ENCODE measurements around the gene KIF3B. TPM values are rescaled to one million over a fixed set of nuclear protein-coding genes. Genes with fewer than 3 reads are reported as not detected.
"Not testable (repeated sequence)": the region's sequence is repeated elsewhere in the genome, so short reads cannot be mapped to it uniquely, and the experiment has no call there.

KIF3B gene
- total and polyA plus RNA-seq, 3 experiments from 2014 or later: 5.7 to 61.6 (median 61.0) TPM

DNA sequence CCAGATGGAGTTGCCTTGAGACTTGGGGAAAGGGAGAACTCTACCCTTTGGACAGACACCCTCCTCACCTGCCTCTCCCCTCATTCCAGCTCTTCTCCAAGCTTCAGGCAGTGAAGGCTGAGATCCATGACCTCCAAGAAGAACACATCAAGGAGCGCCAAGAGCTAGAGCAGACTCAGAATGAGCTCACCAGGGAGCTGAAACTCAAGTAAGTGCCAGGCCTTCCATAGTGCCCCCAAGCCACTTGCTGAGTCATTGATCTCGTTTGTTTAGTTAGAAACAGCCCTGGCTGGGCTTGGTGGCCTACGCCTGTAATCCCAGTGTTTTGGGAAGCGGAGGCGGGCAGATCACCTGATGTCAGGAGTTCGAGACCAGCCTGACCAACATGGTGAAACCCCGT, 39.2 kb downstream of the KIF3B start:
- no peaks in the 10 kb centered on the region for H3K27me3 Mint-ChIP-seq
- no peak overlapping the region for H3K27ac ChIP-seq (ENCODE audit: low read depth, low read length)
- H3K4me3 Mint-ChIP-seq: peak overlapping the region in 1 of 7 donors; percentile 18
- H3K4me3 ChIP-seq (ENCODE audit: low read length): no peak overlapping the region
- CTCF ChIA-PET: interaction anchor here (1.0 to 1.4 kb wide), 2 partner anchors 9 to 31 kb away, joined by 3 read pairs; no protein-coding TSS in a partner anchor
- POLR2A ChIA-PET: no interaction called here
- DNase-seq: no peak
- H3K4me1 Mint-ChIP-seq: peaks cover 7 to 19% (median 10%) of the 10 kb centered on the region in 3 donors
- H3K9me3 ChIP-seq (ENCODE audit: low read length): no peaks in the 10 kb centered on the region
- peaks cover 12 to 70% (median 26%) of the 10 kb centered on the region in 3 donors for H3K36me3 Mint-ChIP-seq
- peak overlapping the region in 2 of 8 donors; percentile 73 to 78 for H3K27ac Mint-ChIP-seq
- H3K9me3 Mint-ChIP-seq: no peaks in the 10 kb centered on the region
- H3K36me3 ChIP-seq (ENCODE audit: insufficient read depth, low read length): peaks cover 19% of the 10 kb centered on the region
- no peaks in the 10 kb centered on the region for H3K27me3 ChIP-seq (ENCODE audit: insufficient read depth, low read length, poor library complexity, severe bottlenecking)
- H3K4me1 ChIP-seq (ENCODE audit: insufficient read depth, low read length): no peaks in the 10 kb centered on the region

DNA sequence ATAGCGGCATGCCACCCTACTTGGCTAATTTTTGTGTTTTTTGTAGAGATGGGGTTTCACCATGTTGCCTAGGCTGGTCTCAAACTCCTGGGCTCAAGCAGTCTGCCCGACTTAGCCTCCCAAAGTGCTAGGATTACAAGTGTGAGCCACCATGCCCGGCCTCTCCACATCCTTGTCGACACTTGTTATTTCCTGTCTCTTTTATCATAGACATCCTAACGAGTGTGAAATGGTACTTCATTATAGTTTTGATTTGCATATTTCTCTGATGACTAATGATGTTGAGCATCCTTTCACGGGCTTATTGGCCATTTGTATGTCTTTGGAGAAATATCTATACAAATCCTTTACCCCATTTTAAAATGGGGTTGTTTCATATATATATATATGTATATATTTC, 41.6 kb downstream of the KIF3B start:
- H3K4me3 Mint-ChIP-seq: no peak overlapping the region
- H3K36me3 ChIP-seq (ENCODE audit: insufficient read depth, low read length): peaks cover 12% of the 10 kb centered on the region
- peak overlapping the region in 4 of 8 donors; percentile 37 to 81 (median 70) for H3K27ac Mint-ChIP-seq
- no peak for DNase-seq
- H3K27me3 ChIP-seq (ENCODE audit: insufficient read depth, low read length, poor library complexity, severe bottlenecking): no peaks in the 10 kb centered on the region
- ChIA-PET CTCF (no interaction called here), POLR2A (no interaction called here)
- H3K4me3 ChIP-seq (ENCODE audit: low read length): no peak overlapping the region
- no peaks in the 10 kb centered on the region for H3K4me1 ChIP-seq (ENCODE audit: insufficient read depth, low read length)
- H3K9me3 ChIP-seq (ENCODE audit: low read length): no peaks in the 10 kb centered on the region
- peaks cover 12 to 57% (median 24%) of the 10 kb centered on the region in 3 donors for H3K36me3 Mint-ChIP-seq
- peaks cover 4 to 8% (median 7%) of the 10 kb centered on the region in 3 donors for H3K4me1 Mint-ChIP-seq
- no peaks in the 10 kb centered on the region for H3K9me3 Mint-ChIP-seq
- H3K27ac ChIP-seq (ENCODE audit: low read depth, low read length): no peak overlapping the region
- H3K27me3 Mint-ChIP-seq: no peaks in the 10 kb centered on the region

DNA sequence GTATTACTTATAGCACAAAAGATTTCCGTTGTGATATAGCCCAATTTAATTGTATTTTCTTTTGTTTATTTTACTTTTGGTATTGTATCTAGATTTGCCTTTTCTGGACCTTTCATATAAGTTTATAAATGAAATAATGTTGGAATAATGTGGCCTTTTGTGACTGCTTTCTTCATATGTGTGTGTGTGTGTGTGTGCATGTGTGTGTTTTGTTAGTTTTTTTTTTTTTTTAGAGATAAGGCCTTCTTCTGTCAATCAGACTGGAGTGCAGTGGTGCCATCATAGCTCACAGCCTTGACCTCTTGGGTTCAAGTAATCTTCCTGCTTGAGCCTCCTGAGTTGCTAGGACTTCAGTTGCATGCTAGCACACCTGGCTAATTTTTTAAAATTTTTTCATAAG, 42.9 kb downstream of the KIF3B start:
- no peaks in the 10 kb centered on the region for H3K9me3 ChIP-seq (ENCODE audit: low read length)
- H3K27me3 ChIP-seq (ENCODE audit: insufficient read depth, low read length, poor library complexity, severe bottlenecking): no peaks in the 10 kb centered on the region
- no peak overlapping the region for H3K27ac ChIP-seq (ENCODE audit: low read depth, low read length)
- Mint-ChIP-seq H3K27ac (peak overlapping the region in 3 of 8 donors; percentile 17 to 76 (median 22)), H3K9me3 (no peaks in the 10 kb centered on the region), H3K4me3 (no peak overlapping the region), H3K36me3 (peaks cover 12 to 50% (median 20%) of the 10 kb centered on the region in 3 donors), H3K27me3 (no peaks in the 10 kb centered on the region), H3K4me1 (peaks cover 0 to 3% (median 1%) of the 10 kb centered on the region in 3 donors)
- CTCF ChIA-PET: no interaction called here
- DNase-seq: no peak
- no peak overlapping the region for H3K4me3 ChIP-seq (ENCODE audit: low read length)
- POLR2A ChIA-PET: no interaction called here
- H3K36me3 ChIP-seq (ENCODE audit: insufficient read depth, low read length): peaks cover 9% of the 10 kb centered on the region
- H3K4me1 ChIP-seq (ENCODE audit: insufficient read depth, low read length): no peaks in the 10 kb centered on the region

DNA sequence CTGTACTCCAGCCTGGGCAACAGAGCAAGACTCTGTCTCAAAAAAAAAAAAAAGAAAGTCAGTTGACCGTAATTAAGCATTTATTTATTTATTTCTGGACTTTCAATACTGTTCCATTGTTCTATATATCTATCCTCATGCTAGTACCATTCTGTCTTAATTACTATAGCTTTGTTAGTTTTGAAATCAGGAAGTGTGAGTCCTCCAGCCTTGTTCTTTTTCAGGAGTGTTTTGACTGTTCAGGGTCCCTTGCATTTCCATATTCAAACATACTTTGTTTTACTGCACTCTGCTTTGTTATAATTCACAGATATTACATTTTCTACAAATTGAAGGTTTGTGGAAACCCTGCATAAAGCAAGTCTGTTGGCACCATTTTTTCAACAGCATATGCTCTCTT, 43.9 kb downstream of the KIF3B start:
- Mint-ChIP-seq H3K27ac (peak overlapping the region in 1 of 8 donors; percentile 50), H3K9me3 (no peaks in the 10 kb centered on the region), H3K4me1 (peaks cover 0 to 3% (median 0%) of the 10 kb centered on the region in 3 donors), H3K4me3 (no peak overlapping the region), H3K36me3 (peaks cover 10 to 45% (median 18%) of the 10 kb centered on the region in 3 donors), H3K27me3 (no peaks in the 10 kb centered on the region)
- POLR2A ChIA-PET: interaction anchor here (0.6 kb wide), 1 partner anchor 410 kb away, joined by 3 read pairs; no protein-coding TSS in a partner anchor
- no peak for DNase-seq
- Histone ChIP-seq H3K36me3 (ENCODE audit: insufficient read depth, low read length) (peaks cover 4% of the 10 kb centered on the region), H3K27ac (ENCODE audit: low read depth, low read length) (no peak overlapping the region), H3K9me3 (ENCODE audit: low read length) (no peaks in the 10 kb centered on the region), H3K27me3 (ENCODE audit: insufficient read depth, low read length, poor library complexity, severe bottlenecking) (no peaks in the 10 kb centered on the region), H3K4me1 (ENCODE audit: insufficient read depth, low read length) (no peaks in the 10 kb centered on the region), H3K4me3 (ENCODE audit: low read length) (no peak overlapping the region)
- CTCF ChIA-PET: no interaction called here

DNA sequence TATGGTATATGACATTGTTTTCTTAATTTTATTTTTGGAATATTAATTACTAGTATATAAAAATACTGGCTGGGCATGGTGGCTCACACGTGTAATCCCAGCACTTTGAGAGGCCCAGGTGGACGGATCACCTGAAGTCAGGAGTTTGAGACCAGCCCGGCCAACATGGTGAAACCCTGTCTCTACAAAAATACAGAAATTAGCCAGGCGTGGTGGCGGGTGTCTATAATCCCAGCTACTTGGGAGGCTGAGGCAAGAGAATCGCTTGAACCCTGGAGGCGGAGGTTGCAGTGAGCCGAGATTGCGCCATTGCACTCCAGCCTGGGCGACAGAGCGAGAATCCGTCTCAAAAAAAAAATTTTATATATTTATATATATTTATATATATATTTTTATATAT, 44.8 kb downstream of the KIF3B start:
- H3K27ac ChIP-seq (ENCODE audit: low read depth, low read length); H3K36me3 ChIP-seq (ENCODE audit: insufficient read depth, low read length); H3K9me3 ChIP-seq (ENCODE audit: low read length); H3K27me3 ChIP-seq (ENCODE audit: insufficient read depth, low read length, poor library complexity, severe bottlenecking); H3K27me3 Mint-ChIP-seq; H3K4me3 Mint-ChIP-seq; POLR2A ChIA-PET; DNase-seq; H3K4me3 ChIP-seq (ENCODE audit: low read length); CTCF ChIA-PET; H3K9me3 Mint-ChIP-seq; H3K4me1 Mint-ChIP-seq; H3K4me1 ChIP-seq (ENCODE audit: insufficient read depth, low read length); H3K27ac Mint-ChIP-seq: not testable (repeated sequence)
- H3K36me3 Mint-ChIP-seq: peaks cover 14 to 45% (median 21%) of the 10 kb centered on the region in 3 donors

DNA sequence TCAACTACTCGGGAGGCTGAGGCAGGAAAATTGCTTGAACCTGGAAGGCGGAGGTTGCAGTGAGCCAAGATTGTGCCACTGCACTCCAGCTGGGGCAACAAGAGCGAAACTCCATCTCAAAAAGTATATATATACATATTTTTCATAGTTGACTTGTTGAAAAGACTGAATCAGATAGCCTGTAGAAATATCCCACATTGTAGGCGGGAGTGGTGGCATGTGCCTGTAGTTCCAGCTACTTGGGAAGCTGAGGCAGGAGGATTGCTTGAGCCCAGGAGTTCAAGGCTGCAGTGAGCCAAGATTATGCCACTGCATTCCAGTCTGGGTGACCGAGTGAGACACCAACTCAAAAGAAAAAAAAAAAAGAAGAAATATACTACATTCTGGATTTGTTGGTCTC, 46.3 kb downstream of the KIF3B start:
- H3K4me1 Mint-ChIP-seq; DNase-seq; H3K4me3 Mint-ChIP-seq; CTCF ChIA-PET; POLR2A ChIA-PET; H3K4me3 ChIP-seq (ENCODE audit: low read length); H3K27me3 Mint-ChIP-seq; H3K27ac Mint-ChIP-seq; H3K9me3 ChIP-seq (ENCODE audit: low read length); H3K27ac ChIP-seq (ENCODE audit: low read depth, low read length); H3K27me3 ChIP-seq (ENCODE audit: insufficient read depth, low read length, poor library complexity, severe bottlenecking); H3K9me3 Mint-ChIP-seq; H3K36me3 ChIP-seq (ENCODE audit: insufficient read depth, low read length); H3K4me1 ChIP-seq (ENCODE audit: insufficient read depth, low read length): not testable (repeated sequence)
- peaks cover 14 to 45% (median 18%) of the 10 kb centered on the region in 3 donors for H3K36me3 Mint-ChIP-seq

DNA sequence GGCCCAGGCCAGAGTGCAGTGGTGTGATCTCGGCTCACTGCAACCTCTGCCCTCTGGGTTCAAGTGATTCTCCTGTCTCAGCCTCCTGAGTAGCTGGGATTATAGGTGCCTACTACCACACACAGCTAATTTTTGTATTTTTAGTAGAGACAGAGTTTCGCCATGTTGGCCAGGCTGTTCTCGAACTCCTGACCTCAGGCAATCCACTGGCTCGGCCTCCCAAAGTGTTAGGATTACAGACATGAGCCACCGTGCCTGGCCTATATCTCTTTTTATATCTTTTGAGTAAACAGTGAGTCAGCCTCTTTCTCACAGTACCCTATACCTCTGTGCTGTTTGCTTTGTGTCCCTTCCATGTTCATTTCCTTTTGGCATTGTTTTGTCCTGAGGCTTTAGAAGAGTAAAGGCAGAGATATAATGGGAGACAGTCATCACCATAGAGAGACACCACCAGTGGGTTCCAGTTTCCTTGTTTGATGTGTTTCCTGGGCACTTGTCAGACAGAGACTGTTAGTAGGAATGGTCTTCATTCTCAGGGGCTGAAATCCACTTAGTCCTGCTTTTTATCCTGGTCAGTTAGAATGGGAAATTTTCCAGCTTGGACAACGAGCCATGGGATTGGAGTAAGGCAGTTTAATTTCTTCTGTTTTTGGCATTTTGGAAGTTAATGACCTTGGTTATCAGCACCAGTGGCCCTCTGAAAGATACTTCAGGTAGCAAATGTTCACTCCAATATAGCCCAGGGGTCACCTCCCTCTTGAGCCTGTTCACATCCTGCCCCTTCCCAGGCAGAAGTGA, 48.5 kb downstream of the KIF3B start:
- POLR2A ChIA-PET: no interaction called here
- no peak overlapping the region for H3K4me3 Mint-ChIP-seq
- Histone ChIP-seq H3K27ac (ENCODE audit: low read depth, low read length) (peak overlapping the region; percentile 9), H3K9me3 (ENCODE audit: low read length) (no peaks in the 10 kb centered on the region), H3K4me3 (ENCODE audit: low read length) (no peak overlapping the region), H3K36me3 (ENCODE audit: insufficient read depth, low read length) (peaks cover 6% of the 10 kb centered on the region), H3K4me1 (ENCODE audit: insufficient read depth, low read length) (no peaks in the 10 kb centered on the region), H3K27me3 (ENCODE audit: insufficient read depth, low read length, poor library complexity, severe bottlenecking) (no peaks in the 10 kb centered on the region)
- H3K27me3 Mint-ChIP-seq: no peaks in the 10 kb centered on the region
- peaks cover 0 to 3% (median 0%) of the 10 kb centered on the region in 3 donors for H3K4me1 Mint-ChIP-seq
- DNase-seq: no peak
- peaks cover 7 to 47% (median 14%) of the 10 kb centered on the region in 3 donors for H3K36me3 Mint-ChIP-seq
- CTCF ChIA-PET: interaction anchor here (0.9 kb wide), 1 partner anchor 9 kb away, joined by 3 read pairs; no protein-coding TSS in a partner anchor
- H3K27ac Mint-ChIP-seq: peak overlapping the region in 2 of 8 donors; percentile 32 to 83
- no peaks in the 10 kb centered on the region for H3K9me3 Mint-ChIP-seq

DNA sequence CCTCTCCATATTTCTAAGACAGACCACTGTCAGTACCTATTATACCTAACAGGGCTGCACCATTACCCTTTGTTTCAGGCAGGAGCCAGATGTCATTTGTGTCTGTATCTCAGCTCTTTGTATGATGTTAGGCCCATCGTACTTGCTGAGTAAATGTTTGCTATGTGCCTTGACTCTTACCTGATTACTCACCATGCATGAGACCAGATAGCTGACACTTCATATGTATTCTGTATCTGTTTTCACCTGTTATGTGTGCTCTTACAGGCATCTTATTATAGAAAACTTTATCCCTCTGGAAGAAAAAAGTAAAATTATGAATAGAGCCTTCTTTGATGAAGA, 49.0 kb downstream of the KIF3B start:
- H3K9me3 ChIP-seq (ENCODE audit: low read length): no peaks in the 10 kb centered on the region
- peak overlapping the region; percentile 9 for H3K27ac ChIP-seq (ENCODE audit: low read depth, low read length)
- H3K36me3 Mint-ChIP-seq: peaks cover 7 to 51% (median 14%) of the 10 kb centered on the region in 3 donors
- H3K27me3 Mint-ChIP-seq: no peaks in the 10 kb centered on the region
- no peak overlapping the region for H3K4me3 Mint-ChIP-seq
- no peaks in the 10 kb centered on the region for H3K27me3 ChIP-seq (ENCODE audit: insufficient read depth, low read length, poor library complexity, severe bottlenecking)
- no peaks in the 10 kb centered on the region for H3K9me3 Mint-ChIP-seq
- H3K36me3 ChIP-seq (ENCODE audit: insufficient read depth, low read length): peaks cover 6% of the 10 kb centered on the region
- no peak overlapping the region for H3K4me3 ChIP-seq (ENCODE audit: low read length)
- CTCF ChIA-PET: no interaction called here
- no peak for DNase-seq
- H3K27ac Mint-ChIP-seq: peak overlapping the region in 4 of 8 donors; percentile 2 to 68 (median 27)
- POLR2A ChIA-PET: no interaction called here
- peaks cover 0 to 3% (median 0%) of the 10 kb centered on the region in 3 donors for H3K4me1 Mint-ChIP-seq
- H3K4me1 ChIP-seq (ENCODE audit: insufficient read depth, low read length): no peaks in the 10 kb centered on the region

Measured in CD8-positive, alpha-beta memory T cell (primary cell).